ENCODE data around the gene PLXNA2.

PLXNA2 gene

GRCh38 chr1:208039536-208040332 lies 204.4 kb downstream of the PLXNA2 start:
- DNase-seq = no peak
- Histone ChIP-seq H4K20me1 (ENCODE audit: insufficient read depth, low read length) (peaks cover 6% of the 10 kb centered on the region; the same call in 1 of the 2 replicates), H3K4me2 (ENCODE audit: insufficient read depth, low read length) (no peak overlapping the region), H3K79me2 (ENCODE audit: insufficient read depth, low read length) (no peaks in the 10 kb centered on the region), H3K4me3 (ENCODE audit: low read depth in 1 of 2, low read length in 2 of 2) (no peak overlapping the region), H3K9me3 (ENCODE audit: insufficient read depth, low read length, severe bottlenecking) (no peaks in the 10 kb centered on the region), H3K4me1 (ENCODE audit: insufficient read depth, low read length) (no peaks in the 10 kb centered on the region), H3K36me3 (ENCODE audit: insufficient read depth, low read length) (no peaks in the 10 kb centered on the region), H3K27me3 (ENCODE audit: insufficient read depth, low read length, poor library complexity) (peaks cover 17% of the 10 kb centered on the region), H3K27ac (ENCODE audit: low read length) (no peak overlapping the region), H3K9ac (ENCODE audit: low read depth, low read length) (no peak overlapping the region), H2AFZ (ENCODE audit: low read depth, low read length) (no peak overlapping the region)
- TF ChIP-seq EZH2 (IDR thresholded peaks at IDR 0.05; ENCODE audit: borderline replicate concordance, low read depth, low read length, severe bottlenecking) = no peak
- no peak for TF ChIP-seq CTCF (IDR thresholded peaks at IDR 0.05; ENCODE audit: borderline replicate concordance, extremely low read depth, low read length, poor library complexity, severe bottlenecking)
- no peak for ATAC-seq (ENCODE audit: insufficient read depth, low read depth)

GRCh38 chr1:208038303-208038702 lies 205.9 kb downstream of the PLXNA2 start:
- Histone ChIP-seq H3K4me2 (ENCODE audit: insufficient read depth, low read length) (no peak overlapping the region), H3K36me3 (ENCODE audit: insufficient read depth, low read length) (no peaks in the 10 kb centered on the region), H3K27me3 (ENCODE audit: insufficient read depth, low read length, poor library complexity) (peaks cover 11% of the 10 kb centered on the region), H3K4me1 (ENCODE audit: insufficient read depth, low read length) (no peaks in the 10 kb centered on the region), H3K9me3 (ENCODE audit: insufficient read depth, low read length, severe bottlenecking) (no peaks in the 10 kb centered on the region), H3K27ac (ENCODE audit: low read length) (no peak overlapping the region), H3K9ac (ENCODE audit: low read depth, low read length) (no peak overlapping the region), H3K4me3 (ENCODE audit: low read depth in 1 of 2, low read length in 2 of 2) (no peak overlapping the region), H2AFZ (ENCODE audit: low read depth, low read length) (no peak overlapping the region), H4K20me1 (ENCODE audit: insufficient read depth, low read length) (peaks cover 6% of the 10 kb centered on the region; the same call in 1 of the 2 replicates), H3K79me2 (ENCODE audit: insufficient read depth, low read length) (no peaks in the 10 kb centered on the region)
- TF ChIP-seq CTCF (IDR thresholded peaks at IDR 0.05; ENCODE audit: borderline replicate concordance, extremely low read depth, low read length, poor library complexity, severe bottlenecking) (no peak), EZH2 (IDR thresholded peaks at IDR 0.05; ENCODE audit: borderline replicate concordance, low read depth, low read length, severe bottlenecking) (no peak)
- DNase-seq (no peak), ATAC-seq (ENCODE audit: insufficient read depth, low read depth) (no peak)

GRCh38 chr1:208036918-208037766 lies 207.0 kb downstream of the PLXNA2 start:
- Histone ChIP-seq H2AFZ (ENCODE audit: low read depth, low read length) (no peak overlapping the region), H3K79me2 (ENCODE audit: insufficient read depth, low read length) (no peaks in the 10 kb centered on the region), H4K20me1 (ENCODE audit: insufficient read depth, low read length) (peaks cover 6% of the 10 kb centered on the region; the same call in 1 of the 2 replicates), H3K9ac (ENCODE audit: low read depth, low read length) (no peak overlapping the region), H3K4me1 (ENCODE audit: insufficient read depth, low read length) (no peaks in the 10 kb centered on the region), H3K9me3 (ENCODE audit: insufficient read depth, low read length, severe bottlenecking) (no peaks in the 10 kb centered on the region), H3K4me3 (ENCODE audit: low read depth in 1 of 2, low read length in 2 of 2) (no peak overlapping the region), H3K27me3 (ENCODE audit: insufficient read depth, low read length, poor library complexity) (peaks cover 9% of the 10 kb centered on the region), H3K4me2 (ENCODE audit: insufficient read depth, low read length) (no peak overlapping the region), H3K36me3 (ENCODE audit: insufficient read depth, low read length) (no peaks in the 10 kb centered on the region), H3K27ac (ENCODE audit: low read length) (no peak overlapping the region)
- DNase-seq (no peak), ATAC-seq (ENCODE audit: insufficient read depth, low read depth) (no peak)
- TF ChIP-seq CTCF (IDR thresholded peaks at IDR 0.05; ENCODE audit: borderline replicate concordance, extremely low read depth, low read length, poor library complexity, severe bottlenecking) = no peak
- no peak for TF ChIP-seq EZH2 (IDR thresholded peaks at IDR 0.05; ENCODE audit: borderline replicate concordance, low read depth, low read length, severe bottlenecking)
